Uterus (tissue), 4 donors: Measurements from ENCODE around the gene TRUB1. TPM values are rescaled to one million over a fixed set of nuclear protein-coding genes. Genes with fewer than 3 reads are reported as not detected.
"Not testable (repeated sequence)": the region's sequence is repeated elsewhere in the genome, so short reads cannot be mapped to it uniquely, and the experiment has no call there.

Experiments used
- DNase-seq, 2 donors: peaks; one replicate each; pipeline ENCODE4 v3.0.0-alpha.2; 2019 to 2020
- H3K27ac ChIP-seq, 2 donors: fragments of 200-600 bp; sonication (generic); 1 replicate in 1 of 2; 2 replicates in 1 of 2; pipeline ENCODE4 v1.5.1; 2016 to 2018
- H3K27me3 ChIP-seq, 2 donors: fragments of 200-600 bp; sonication (generic); one replicate each; pipeline ENCODE4 v1.5.1; 2018 to 2019; ENCODE audit warnings: control low read depth in 1 of 2
- H3K36me3 ChIP-seq, 2 donors: fragments of 200-600 bp; sonication (generic); one replicate each; pipeline ENCODE4 v1.5.1; 2019; ENCODE audit warnings: control low read depth in 1 of 2
- H3K4me1 ChIP-seq, 2 donors: fragments of 200-600 bp; sonication (generic); one replicate each; pipeline ENCODE4 v1.5.1; 2018 to 2019; ENCODE audit warnings: control low read depth in 1 of 2
- H3K4me3 ChIP-seq, 2 donors: fragments of 200-600 bp; sonication (generic); 1 replicate in 1 of 2; 2 replicates in 1 of 2; pipeline ENCODE4 v1.5.1; 2018 to 2019; ENCODE audit warnings: mild to moderate bottlenecking in 1 of 2
- H3K9me3 ChIP-seq, 2 donors: fragments of 200-600 bp; sonication (generic); one replicate each; pipeline ENCODE4 v1.5.1; 2019; ENCODE audit warnings: control low read depth in 1 of 2
- CTCF ChIP-seq, 4 experiments: fragments of 200-600 bp in 2 of 4; fragments of 450-650 bp in 2 of 4; sonication (generic) in 2 of 4; IDR thresholded peaks; one replicate each; pipeline ENCODE4 v1.5.1; 2016 to 2019; ENCODE audit warnings: antibody characterized with exemption in 4 of 4, mild to moderate bottlenecking in 2 of 4, moderate library complexity in 1 of 4
- POLR2A ChIP-seq, 2 donors: fragments of 450-650 bp; IDR thresholded peaks; one replicate each; pipeline ENCODE4 v1.6.1; 2016; ENCODE audit warnings: antibody characterized with exemption in 2 of 2, mild to moderate bottlenecking in 1 of 2, moderate library complexity in 1 of 2
- intact Hi-C: fragments of 100-400 bp; cut with DNase I; formaldehyde crosslinking; loops from one replicate; pipeline ENCODE4 v1.15.1; 2023; ENCODE audit warnings: low total_unique reads
- total RNA-seq, 4 donors: library from RNA; depleted of rRNA in 3 of 4; stranded (reverse); fragments of >200 nt in 3 of 4; gene quantifications; one replicate each; pipeline versions ENCODE4 v1.1.0 to v1.2.4, GENCODE V29; 2014 to 2023
- donor health status: DM: yes; HTN: yes; CAD: no.

The TRUB1 gene
- total RNA-seq, 4 donors from 2014 or later: 7.9 to 48.3 (median 14.7) TPM

GRCh38 chr10:114932225-114932624 lies 5.8 kb upstream of the TRUB1 start:
- H3K4me3 ChIP-seq: no peak overlapping the region
- TF ChIP-seq CTCF (IDR thresholded peaks at IDR 0.05) (no peak), POLR2A (IDR thresholded peaks at IDR 0.05) (no peak)
- peaks cover 0 to 5% of the 10 kb centered on the region in 2 donors for H3K4me1 ChIP-seq
- no peak overlapping the region for H3K27ac ChIP-seq
- intact Hi-C loops: no loop called here
- DNase-seq: no peak
- no peaks in the 10 kb centered on the region for H3K9me3 ChIP-seq
- no peaks in the 10 kb centered on the region for H3K36me3 ChIP-seq
- H3K27me3 ChIP-seq: no peaks in the 10 kb centered on the region

GRCh38 chr10:114932945-114933344 lies 5.0 kb upstream of the TRUB1 start:
- TF ChIP-seq CTCF (IDR thresholded peaks at IDR 0.05) (no peak), POLR2A (IDR thresholded peaks at IDR 0.05) (no peak)
- H3K36me3 ChIP-seq: no peaks in the 10 kb centered on the region
- H3K27me3 ChIP-seq: no peaks in the 10 kb centered on the region
- DNase-seq: no peak
- peak overlapping the region in 1 of 2 donors; percentile 29 for H3K27ac ChIP-seq
- H3K4me1 ChIP-seq: peaks cover 0 to 5% of the 10 kb centered on the region in 2 donors
- no peaks in the 10 kb centered on the region for H3K9me3 ChIP-seq
- H3K4me3 ChIP-seq: no peak overlapping the region
- intact Hi-C loops: no loop called here

- H3K4me3 ChIP-seq: no peak overlapping the region
- no peaks in the 10 kb centered on the region for H3K9me3 ChIP-seq
- no peaks in the 10 kb centered on the region for H3K27me3 ChIP-seq
- no peak overlapping the region for H3K27ac ChIP-seq
- no peak for DNase-seq
- intact Hi-C loops: no loop called here
- H3K4me1 ChIP-seq: peaks cover 0 to 2% of the 10 kb centered on the region in 2 donors
- TF ChIP-seq POLR2A (IDR thresholded peaks at IDR 0.05) (no peak), CTCF (IDR thresholded peaks at IDR 0.05) (no peak)
- H3K36me3 ChIP-seq: no peaks in the 10 kb centered on the region
These were observed 4.4 kb upstream of the TRUB1 start for GRCh38 chr10:114933588-114933987.

- DNase-seq, H3K27me3 ChIP-seq, H3K27ac ChIP-seq, H3K36me3 ChIP-seq, H3K9me3 ChIP-seq, intact Hi-C loops, H3K4me3 ChIP-seq, H3K4me1 ChIP-seq: not testable (repeated sequence)
These were observed 4.0 kb upstream of the TRUB1 start for GRCh38 chr10:114933995-114934394.

- H3K27me3 ChIP-seq: no peaks in the 10 kb centered on the region
- intact Hi-C loops: no loop called here
- no peak overlapping the region for H3K27ac ChIP-seq
These were observed 830 bp downstream of the TRUB1 start for GRCh38 chr10:114938856-114939193.

More at GRCh38 chr10:114938856-114939193, 830 bp downstream of the TRUB1 start:
- no peaks in the 10 kb centered on the region for H3K9me3 ChIP-seq
- H3K36me3 ChIP-seq: no peaks in the 10 kb centered on the region
- no peaks in the 10 kb centered on the region for H3K4me1 ChIP-seq
- peak overlapping the region; percentile 88 to 97 for H3K4me3 ChIP-seq
- TF ChIP-seq CTCF (IDR thresholded peaks at IDR 0.05): no peak
- no peak for TF ChIP-seq POLR2A (IDR thresholded peaks at IDR 0.05)
- no peak for DNase-seq
